Measurements from ENCODE around the gene GRIN1.

GRIN1 gene

DNA sequence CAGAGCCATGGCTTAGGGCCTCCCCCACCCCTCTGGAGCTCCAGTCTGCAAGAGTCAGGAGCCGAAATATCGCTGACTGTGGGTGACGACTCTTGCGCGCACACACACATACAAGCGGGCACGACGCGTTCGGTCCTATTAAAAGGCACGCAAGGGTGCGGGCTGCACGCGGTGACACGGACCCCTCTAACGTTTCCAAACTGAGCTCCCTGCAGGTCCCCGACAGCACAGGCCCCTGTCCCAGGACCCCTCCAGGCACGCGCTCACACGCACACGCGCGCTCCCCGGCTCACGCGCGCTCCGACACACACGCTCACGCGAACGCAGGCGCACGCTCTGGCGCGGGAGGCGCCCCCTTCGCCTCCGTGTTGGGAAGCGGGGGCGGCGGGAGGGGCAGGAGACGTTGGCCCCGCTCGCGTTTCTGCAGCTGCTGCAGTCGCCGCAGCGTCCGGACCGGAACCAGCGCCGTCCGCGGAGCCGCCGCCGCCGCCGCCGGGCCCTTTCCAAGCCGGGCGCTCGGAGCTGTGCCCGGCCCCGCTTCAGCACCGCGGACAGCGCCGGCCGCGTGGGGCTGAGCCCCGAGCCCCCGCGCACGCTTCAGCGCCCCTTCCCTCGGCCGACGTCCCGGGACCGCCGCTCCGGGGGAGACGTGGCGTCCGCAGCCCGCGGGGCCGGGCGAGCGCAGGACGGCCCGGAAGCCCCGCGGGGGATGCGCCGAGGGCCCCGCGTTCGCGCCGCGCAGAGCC is at the start of gene GRIN1:
GRIN1 (plus strand) TSS at position 433 of the 746 bp plus-strand sequence. CDS start 333 bp downstream, outside the sequence.
- DNase-seq (ENCODE audit: low read depth in 2 of 2) = no peak

- DNase-seq (ENCODE audit: low read depth in 2 of 2) = no peak
Observed at GRCh38 chr9:137089232-137089947, 49.6 kb upstream of the GRIN1 start.

DNA sequence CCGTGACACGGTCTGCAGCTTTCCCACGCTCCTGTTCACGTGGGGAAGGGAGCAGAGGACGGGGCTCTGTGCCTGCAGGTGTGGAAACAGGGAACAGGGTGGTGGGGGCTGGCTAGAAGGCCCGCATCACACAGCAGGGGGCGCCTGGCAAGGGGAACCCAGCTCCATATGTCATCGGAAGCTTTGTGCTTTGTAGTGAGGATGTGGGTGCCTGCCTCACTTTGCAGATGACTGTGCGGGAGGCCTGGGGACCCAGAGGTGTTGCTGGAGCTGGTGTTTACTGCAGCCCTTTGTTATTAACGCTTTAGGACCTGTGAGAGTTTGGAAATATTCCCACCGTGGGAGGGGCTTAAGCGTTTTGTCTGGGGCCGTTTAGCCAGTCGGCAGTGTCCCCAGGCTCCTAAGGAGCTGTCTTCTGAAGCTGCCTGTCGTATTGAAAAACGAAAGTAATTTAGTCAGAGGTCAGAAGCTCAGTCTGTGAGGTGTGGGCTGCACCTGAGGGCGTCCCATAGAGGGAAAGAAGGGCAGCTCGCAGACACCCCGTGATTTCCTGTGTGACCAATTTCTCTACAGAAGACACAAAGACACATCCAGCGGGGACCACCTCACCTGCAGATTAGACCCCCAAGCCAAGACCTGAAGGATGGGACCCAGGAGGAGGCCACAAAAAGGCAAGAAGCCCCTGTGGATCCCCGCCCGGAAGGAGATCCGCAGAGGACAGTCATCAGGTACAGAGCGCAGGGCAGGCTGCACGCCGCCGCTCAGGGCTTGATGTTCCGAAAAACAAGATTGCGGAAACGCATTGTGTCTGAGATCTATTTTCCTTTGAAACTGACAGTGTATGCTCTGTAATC is 43.1 kb upstream of the GRIN1 start:
- DNase-seq (ENCODE audit: low read depth in 2 of 2) = peak; percentile 75 to 79

DNA sequence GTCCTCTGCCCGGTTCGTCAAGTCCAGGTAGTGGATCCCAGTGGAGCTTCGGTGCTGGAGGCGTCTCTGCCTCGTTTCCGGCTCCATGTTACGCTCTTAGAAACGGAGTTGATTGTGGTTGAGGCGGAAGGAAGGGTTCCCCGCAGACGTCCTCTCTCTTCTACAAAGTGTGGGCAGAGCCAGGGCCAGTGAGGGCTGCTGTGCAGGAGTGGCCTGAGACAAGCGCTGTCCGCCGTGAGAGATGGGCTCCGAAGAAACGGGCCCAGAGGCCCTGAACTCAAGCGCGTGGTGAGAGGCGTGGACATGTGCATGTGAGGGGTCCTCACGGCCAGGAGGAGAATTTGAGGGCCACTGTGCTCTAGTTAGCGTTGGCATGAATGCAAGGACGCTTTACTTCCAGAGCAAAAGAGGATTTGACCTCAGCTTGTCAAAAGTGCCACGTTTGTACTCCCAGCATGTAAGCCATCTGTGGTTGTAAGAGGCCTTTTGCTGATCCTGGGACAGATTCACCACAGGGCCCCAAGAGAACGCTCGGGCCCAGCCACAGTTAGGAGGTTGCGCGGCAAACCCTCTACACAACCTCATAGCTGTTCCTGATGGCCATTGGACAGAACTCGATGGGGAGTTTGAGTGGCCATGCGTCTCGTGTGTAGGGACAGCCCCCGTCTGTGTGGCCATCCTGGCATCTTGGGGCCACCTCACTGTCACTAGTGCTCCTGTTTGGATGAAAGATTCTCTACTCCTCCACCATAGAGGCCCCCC is 42.0 kb upstream of the GRIN1 start:
- no peak for DNase-seq (ENCODE audit: low read depth in 2 of 2)

GRCh38 chr9:137097761-137098462 is 41.0 kb upstream of the GRIN1 start:
- DNase-seq (ENCODE audit: low read depth in 2 of 2) = no peak

DNA sequence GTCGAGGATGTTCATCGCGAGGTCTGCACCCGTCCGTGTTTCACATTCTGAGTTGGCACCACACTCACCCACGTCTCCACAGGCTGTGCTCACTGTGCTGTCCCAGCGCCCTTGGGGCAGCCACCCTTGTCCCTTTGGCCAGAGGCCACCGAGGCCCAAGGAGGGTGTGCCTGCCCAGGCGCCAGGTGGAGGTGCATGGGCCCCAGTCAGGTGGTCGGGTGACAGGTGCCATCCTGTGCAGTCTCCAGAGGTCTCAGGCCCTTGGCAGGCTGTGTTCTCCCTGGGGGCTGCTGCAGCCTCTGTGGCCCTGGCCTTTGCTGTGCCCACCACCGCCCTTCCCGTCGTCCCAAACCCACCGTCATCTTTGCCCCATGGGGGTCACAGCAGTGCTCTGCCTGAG is 39.7 kb upstream of the GRIN1 start:
- DNase-seq (ENCODE audit: low read depth in 2 of 2) = no peak

DNA sequence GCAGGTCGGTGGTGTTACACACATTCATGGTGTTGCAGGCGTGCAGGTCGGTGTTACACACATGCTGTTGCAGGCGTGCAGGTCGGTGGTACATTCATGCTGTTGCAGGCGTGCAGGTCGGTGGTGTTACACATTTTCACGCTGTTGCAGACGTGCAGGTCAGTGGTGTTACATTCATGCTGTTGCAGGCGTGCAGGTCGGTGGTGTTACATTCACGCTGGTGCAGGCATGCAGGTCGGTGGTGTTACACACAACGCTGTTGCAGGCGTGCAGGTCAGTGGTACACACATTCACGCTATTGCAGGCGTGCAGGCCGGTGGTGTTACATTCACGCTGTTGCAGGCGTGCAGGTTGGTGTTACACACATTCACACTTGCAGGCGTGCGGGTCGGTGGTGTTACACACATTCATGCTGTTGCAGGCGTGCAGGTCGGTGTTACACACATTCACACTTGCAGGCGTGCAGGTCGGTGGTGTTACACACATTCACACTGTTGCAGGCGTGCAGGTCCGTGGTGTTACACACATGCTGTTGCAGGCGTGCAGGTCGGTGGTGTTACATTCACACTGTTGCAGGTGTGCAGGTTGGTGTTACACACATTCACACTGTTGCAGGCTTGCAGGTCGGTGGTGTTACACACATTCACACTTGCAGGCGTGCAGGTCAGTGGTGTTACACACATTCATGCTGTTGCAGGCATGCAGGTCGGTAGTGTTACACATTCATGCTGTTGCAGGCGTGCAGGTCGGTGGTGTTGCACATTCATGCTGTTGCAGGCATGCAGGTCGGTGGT is 35.6 kb upstream of the GRIN1 start:
- DNase-seq (ENCODE audit: low read depth in 2 of 2) = no peak

- no peak for DNase-seq (ENCODE audit: low read depth in 2 of 2)
Observed at GRCh38 chr9:137105814-137106661, 32.9 kb upstream of the GRIN1 start.

- no peak for DNase-seq (ENCODE audit: low read depth in 2 of 2)
Observed at GRCh38 chr9:137106662-137107250, 32.2 kb upstream of the GRIN1 start.

DNA sequence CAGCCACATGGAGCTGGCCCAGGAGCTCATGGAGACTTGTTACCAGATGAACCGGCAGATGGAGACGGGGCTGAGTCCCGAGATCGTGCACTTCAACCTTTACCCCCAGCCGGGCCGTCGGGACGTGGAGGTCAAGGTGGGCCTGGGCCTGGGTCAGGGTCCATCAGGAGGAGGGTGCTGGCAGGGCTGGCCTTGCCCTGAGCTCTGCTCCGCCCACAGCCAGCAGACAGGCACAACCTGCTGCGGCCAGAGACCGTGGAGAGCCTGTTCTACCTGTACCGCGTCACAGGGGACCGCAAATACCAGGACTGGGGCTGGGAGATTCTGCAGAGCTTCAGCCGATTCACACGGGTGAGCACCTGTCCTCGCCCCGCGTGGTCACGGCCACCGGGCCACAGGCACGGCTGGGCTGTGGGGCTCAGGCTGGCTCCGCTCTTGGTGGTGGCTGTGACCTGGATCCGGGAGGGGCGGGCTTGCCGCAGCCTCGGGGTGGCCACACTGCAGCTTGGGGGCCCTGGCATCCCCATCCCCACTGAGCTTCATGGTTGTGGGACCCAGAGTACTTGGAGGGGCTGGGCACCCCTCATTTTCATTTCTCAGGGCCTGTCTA is 31.5 kb upstream of the GRIN1 start:
- no peak for DNase-seq (ENCODE audit: low read depth in 2 of 2)

DNA sequence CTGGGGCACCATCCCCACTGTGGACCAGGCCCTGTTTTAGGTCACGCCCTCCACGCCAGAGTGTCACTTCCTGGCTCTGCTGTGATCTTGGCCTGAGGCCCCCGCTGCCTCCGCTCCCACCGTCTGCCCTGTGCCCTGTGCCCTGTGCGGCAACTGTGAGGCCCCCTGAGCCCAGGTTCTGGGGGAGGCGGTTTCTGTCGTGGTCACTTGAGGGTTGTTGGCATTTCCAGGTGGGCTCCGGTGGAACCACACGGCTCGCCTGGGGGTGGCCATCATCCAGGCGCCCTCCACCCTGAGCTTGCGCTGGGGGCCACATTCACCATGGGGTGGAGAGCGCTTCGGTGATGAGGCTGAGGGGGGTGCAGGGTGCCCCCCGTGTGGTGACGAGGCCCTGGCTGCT is 31.0 kb upstream of the GRIN1 start:
- DNase-seq (ENCODE audit: low read depth in 2 of 2) = no peak

DNA sequence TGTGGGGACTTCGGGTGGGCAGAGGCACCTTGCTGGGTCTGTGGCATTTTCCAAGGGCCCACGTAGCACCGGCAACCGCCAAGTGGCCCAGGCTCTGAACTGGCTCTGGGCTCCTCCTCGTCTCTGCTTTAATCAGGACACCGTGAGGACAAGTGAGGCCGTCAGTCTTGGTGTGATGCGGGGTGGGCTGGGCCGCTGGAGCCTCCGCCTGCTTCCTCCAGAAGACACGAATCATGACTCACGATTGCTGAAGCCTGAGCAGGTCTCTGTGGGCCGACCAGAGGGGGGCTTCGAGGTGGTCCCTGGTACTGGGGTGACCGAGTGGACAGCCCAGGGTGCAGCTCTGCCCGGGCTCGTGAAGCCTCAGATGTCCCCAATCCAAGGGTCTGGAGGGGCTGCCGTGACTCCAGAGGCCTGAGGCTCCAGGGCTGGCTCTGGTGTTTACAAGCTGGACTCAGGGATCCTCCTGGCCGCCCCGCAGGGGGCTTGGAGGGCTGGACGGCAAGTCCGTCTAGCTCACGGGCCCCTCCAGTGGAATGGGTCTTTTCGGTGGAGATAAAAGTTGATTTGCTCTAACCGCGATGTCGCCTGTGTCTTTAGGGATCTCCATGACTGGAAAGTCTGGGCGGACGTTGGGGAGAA is 30.2 kb upstream of the GRIN1 start:
- DNase-seq (ENCODE audit: low read depth in 2 of 2) = no peak

DNA sequence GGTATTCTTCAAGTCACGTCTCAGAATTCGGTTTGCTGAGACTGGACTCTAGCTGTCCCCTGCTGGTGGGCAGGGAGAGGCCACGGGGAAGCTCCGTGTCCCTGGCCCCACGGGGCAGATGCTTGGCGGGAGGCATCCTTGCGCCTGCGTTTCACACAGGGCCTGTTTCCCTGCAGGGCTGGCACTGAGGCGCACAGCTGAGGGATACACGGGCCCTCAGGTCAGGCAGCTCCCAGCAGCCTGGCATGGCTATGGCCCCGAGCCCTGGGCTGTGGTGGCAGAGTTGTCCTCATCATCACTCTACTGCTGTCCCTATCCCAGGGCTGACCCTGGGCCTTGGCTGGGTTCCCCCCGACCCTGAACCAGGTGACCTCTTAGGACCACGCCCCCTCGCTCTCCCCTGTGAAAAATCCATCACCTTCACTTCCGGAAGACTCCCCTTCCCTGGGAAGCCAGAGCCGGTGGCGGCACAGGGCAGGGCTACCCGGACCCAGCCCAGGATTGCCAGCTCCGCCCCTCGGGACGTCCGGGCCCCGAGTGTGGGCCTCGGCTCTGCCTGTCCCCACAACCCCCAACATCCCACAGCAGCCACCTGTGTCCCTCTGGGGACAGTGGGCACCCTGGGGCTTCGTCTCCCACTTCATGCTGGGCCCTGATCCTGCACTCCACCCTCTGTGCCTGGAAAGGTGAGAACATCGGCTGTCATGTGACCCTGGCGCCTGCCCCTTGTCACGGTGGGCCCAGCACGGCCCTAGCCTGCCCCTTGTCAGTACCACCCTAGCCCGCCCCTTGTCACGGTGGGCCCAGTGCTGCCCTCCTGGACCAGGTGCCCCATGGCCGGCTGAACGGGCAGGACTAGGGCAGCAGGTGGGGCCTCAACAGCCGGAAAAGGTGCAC is 29.5 kb upstream of the GRIN1 start:
- DNase-seq (ENCODE audit: low read depth in 2 of 2) = no peak

DNA sequence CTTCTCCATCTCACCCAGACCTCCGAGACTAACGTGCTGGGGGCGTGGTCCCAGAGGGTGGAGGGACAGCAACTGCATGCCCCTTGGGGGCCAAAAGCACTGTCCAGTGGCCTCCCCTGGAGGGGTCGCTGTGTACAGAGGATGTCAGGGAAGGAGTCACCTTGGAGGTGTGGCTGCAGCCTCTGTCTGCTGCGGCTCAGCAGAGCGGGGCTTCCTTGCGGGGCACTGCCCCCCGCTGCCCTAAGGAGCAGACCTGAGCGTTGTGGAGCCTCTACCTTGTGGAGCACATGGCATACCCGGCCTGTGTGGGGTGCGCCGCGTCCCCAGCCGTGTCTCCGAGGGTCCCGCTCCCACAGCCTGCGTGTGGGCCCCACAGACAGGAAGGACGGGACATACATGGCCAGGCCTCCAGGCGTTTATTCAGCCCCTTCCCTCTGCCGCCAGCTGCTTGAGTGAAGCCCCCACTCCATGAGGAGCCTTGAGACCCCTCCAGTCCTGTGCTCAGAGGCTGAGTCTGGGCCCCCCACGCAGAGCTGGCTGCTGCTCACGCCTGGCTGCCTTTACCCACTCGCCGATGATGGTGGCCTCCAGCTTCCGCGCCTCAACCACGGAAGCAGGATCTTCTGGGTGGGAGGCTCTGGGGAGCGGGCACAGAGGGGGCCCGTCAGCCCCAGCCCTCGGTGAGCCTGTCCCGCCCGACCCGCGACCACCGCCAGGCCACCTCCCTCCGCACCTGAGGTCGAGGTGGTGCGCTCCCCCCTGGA is 28.6 kb upstream of the GRIN1 start:
- no peak for DNase-seq (ENCODE audit: low read depth in 2 of 2)

GRCh38 chr9:137110911-137111787 is 27.8 kb upstream of the GRIN1 start:
- DNase-seq (ENCODE audit: low read depth in 2 of 2) = no peak

Data from stimulated activated CD8-positive, alpha-beta memory T cell treated with anti-CD3 and anti-CD28 coated beads, Interleukin-2, amount 100 ng/mL, for 48 hours (primary cell).